HEK293 (cell line): ENCODE data around the gene CCDC32.

Experiments
- CTCF ChIA-PET: fragments of 350-600 bp; formaldehyde crosslinking; extraction: SDS; loops from one replicate; lab custom pipeline; 2021; ENCODE audit warnings: antibody characterized with exemption; lab: Yijun Ruan, JAX
- POLR2A ChIA-PET: fragments of 300-600 bp; formaldehyde crosslinking; extraction: SDS; loops from one replicate; lab custom pipeline; 2020; ENCODE audit warnings: antibody characterized with exemption, inconsistent platforms; lab: Yijun Ruan, JAX
- H3K27ac ChIP-seq: fragments of 200-500 bp; sonication (Bioruptor generic); 2 replicates; pipeline ENCODE4 v1.5.1; 2014; ENCODE audit warnings: low read depth, low read length, control low read depth, inconsistent platforms; ENCODE audit errors: extremely low read depth
- H3K36me3 ChIP-seq, 2 experiments: fragments of 200-500 bp in 1 of 2; sonication (Bioruptor generic) in 1 of 2; 1 replicate in 1 of 2; 2 replicates in 1 of 2; pipeline ENCODE4 v1.5.1; 2014 to 2017; ENCODE audit warnings: inconsistent platforms in 2 of 2, low read length in 2 of 2; ENCODE audit not compliant: control insufficient read depth in 2 of 2, insufficient read depth in 1 of 2
- H3K4me1 ChIP-seq: fragments of 200-500 bp; sonication (Bioruptor generic); 2 replicates; pipeline ENCODE4 v1.5.1; 2014; ENCODE audit warnings: mild to moderate bottlenecking, low read length, inconsistent platforms; ENCODE audit not compliant: control insufficient read depth, insufficient read depth
- H3K4me3 ChIP-seq: 2 replicates; pipeline ENCODE4 v1.5.1; 2011; ENCODE audit warnings: low read depth, mild to moderate bottlenecking, control low read depth, low read length, moderate library complexity
- H3K9me3 ChIP-seq: fragments of 200-500 bp; sonication (Bioruptor generic); 2 replicates; pipeline ENCODE4 v1.5.1; 2014; ENCODE audit warnings: low read depth, low read length, inconsistent platforms; ENCODE audit not compliant: control insufficient read depth, insufficient read depth
- BCL6B ChIP-seq: fragments of 450-650 bp; formaldehyde crosslinking; IDR thresholded peaks from 2 replicates; pipeline ENCODE4 v1.5.1; 2017; ENCODE audit warnings: missing biosample characterization, missing genetic modification characterization
- KLF16 ChIP-seq: fragments of 450-650 bp; formaldehyde crosslinking; IDR thresholded peaks from 2 replicates; pipeline ENCODE4 v1.5.1; 2017; ENCODE audit warnings: missing biosample characterization, missing genetic modification characterization
- KLF7 ChIP-seq: fragments of 450-650 bp; formaldehyde crosslinking; IDR thresholded peaks from 2 replicates; pipeline ENCODE4 v1.5.1; 2016; ENCODE audit warnings: missing biosample characterization, missing genetic modification characterization, borderline replicate concordance
- KLF8 ChIP-seq: fragments of 450-650 bp; formaldehyde crosslinking; IDR thresholded peaks from 2 replicates; pipeline ENCODE4 v1.5.1; 2016; ENCODE audit warnings: missing biosample characterization, missing genetic modification characterization
- PRDM1 ChIP-seq: fragments of 450-650 bp; formaldehyde crosslinking; IDR thresholded peaks from 2 replicates; pipeline ENCODE4; 2016; ENCODE audit warnings: missing biosample characterization, missing genetic modification characterization
- SCRT1 ChIP-seq: fragments of 450-650 bp; formaldehyde crosslinking; IDR thresholded peaks from 2 replicates; pipeline ENCODE4 v1.5.1; 2016; ENCODE audit warnings: missing biosample characterization, missing genetic modification characterization, borderline replicate concordance
- SP7 ChIP-seq: fragments of 450-650 bp; formaldehyde crosslinking; IDR thresholded peaks from 2 replicates; pipeline ENCODE4 v1.5.1; 2016; ENCODE audit warnings: missing biosample characterization, missing genetic modification characterization
- TCF7L2 ChIP-seq: IDR thresholded peaks from 2 replicates; pipeline ENCODE4 v1.6.1; 2011; ENCODE audit warnings: low read depth, mild to moderate bottlenecking, inconsistent platforms, low read length, moderate library complexity, borderline replicate concordance
- ZNF146 ChIP-seq: fragments of 450-650 bp; formaldehyde crosslinking; IDR thresholded peaks from 2 replicates; pipeline ENCODE4 v1.5.1; 2016; ENCODE audit warnings: missing biosample characterization, missing genetic modification characterization
- ZNF157 ChIP-seq: fragments of 450-650 bp; formaldehyde crosslinking; IDR thresholded peaks from 2 replicates; pipeline ENCODE4 v1.5.1; 2016; ENCODE audit warnings: missing biosample characterization, missing genetic modification characterization
- ZNF19 ChIP-seq: fragments of 450-650 bp; formaldehyde crosslinking; IDR thresholded peaks from 2 replicates; pipeline ENCODE4; 2016; ENCODE audit warnings: missing biosample characterization, missing genetic modification characterization, low read depth
- ZNF239 ChIP-seq: fragments of 450-650 bp; formaldehyde crosslinking; IDR thresholded peaks from 2 replicates; pipeline ENCODE4 v1.5.1; 2016; ENCODE audit warnings: missing biosample characterization, missing genetic modification characterization
- ZNF266 ChIP-seq: fragments of 450-650 bp; formaldehyde crosslinking; IDR thresholded peaks from 2 replicates; pipeline ENCODE4 v1.5.1; 2016; ENCODE audit warnings: missing biosample characterization, missing genetic modification characterization, low read depth
- ZNF37A ChIP-seq: fragments of 450-650 bp; IDR thresholded peaks from 2 replicates; pipeline ENCODE4 v1.5.1; 2018; ENCODE audit warnings: missing biosample characterization, missing genetic modification characterization
- ZNF391 ChIP-seq: fragments of 450-650 bp; formaldehyde crosslinking; IDR thresholded peaks from 2 replicates; pipeline ENCODE4 v1.5.1; 2016; ENCODE audit warnings: low read depth, missing biosample characterization, missing genetic modification characterization, borderline replicate concordance
- ZNF423 ChIP-seq: fragments of 450-650 bp; formaldehyde crosslinking; IDR thresholded peaks from 2 replicates; pipeline ENCODE4 v1.5.1; 2016; ENCODE audit warnings: missing biosample characterization, missing genetic modification characterization
- ZNF510 ChIP-seq: fragments of 450-650 bp; formaldehyde crosslinking; IDR thresholded peaks from 2 replicates; pipeline ENCODE4 v1.5.1; 2018; ENCODE audit warnings: mild to moderate bottlenecking, missing genetic modification characterization, missing biosample characterization; ENCODE audit not compliant: insufficient replicate concordance
- ZNF580 ChIP-seq: fragments of 450-650 bp; formaldehyde crosslinking; IDR thresholded peaks from 2 replicates; pipeline ENCODE4 v1.5.1; 2016; ENCODE audit warnings: missing biosample characterization, missing genetic modification characterization
- ZNF623 ChIP-seq: fragments of 450-650 bp; formaldehyde crosslinking; IDR thresholded peaks from 2 replicates; pipeline ENCODE4 v1.5.1; 2016; ENCODE audit warnings: missing biosample characterization, missing genetic modification characterization
- ZNF629 ChIP-seq: fragments of 450-650 bp; formaldehyde crosslinking; IDR thresholded peaks from 2 replicates; pipeline ENCODE4 v1.5.1; 2017; ENCODE audit warnings: missing biosample characterization, missing genetic modification characterization
- ZNF837 ChIP-seq: fragments of 450-650 bp; formaldehyde crosslinking; IDR thresholded peaks from 2 replicates; pipeline ENCODE4 v1.5.1; 2016; ENCODE audit warnings: missing biosample characterization, missing genetic modification characterization
- TF ChIP-seq, protein P1 (sequence below): fragments of 450-650 bp; formaldehyde crosslinking; IDR thresholded peaks from 2 replicates; pipeline ENCODE4 v1.5.1; 2017; ENCODE audit warnings: missing biosample characterization, missing genetic modification characterization
- TF ChIP-seq, protein P2 (sequence below): fragments of 450-650 bp; formaldehyde crosslinking; IDR thresholded peaks from 2 replicates; pipeline ENCODE4 v1.5.1; 2017; ENCODE audit warnings: missing biosample characterization, missing genetic modification characterization

CCDC32 gene

GRCh38 chr15:40554161-40554525 is 10.7 kb downstream of the CCDC32 start:
- Histone ChIP-seq H3K36me3 (peaks cover 0 to 65% of the 10 kb centered on the region in 2 experiments; a peak in 2 of 3 replicates), H3K9me3 (no peaks in the 10 kb centered on the region), H3K4me3 (no peak overlapping the region), H3K4me1 (no peaks in the 10 kb centered on the region), H3K27ac (no peak overlapping the region)
- POLR2A ChIA-PET: no interaction called here
- TF ChIP-seq ZNF266: no peak
- no peak for TF ChIP-seq KLF16 (tag by site-specific recombination)
- TF ChIP-seq, protein P1, sequence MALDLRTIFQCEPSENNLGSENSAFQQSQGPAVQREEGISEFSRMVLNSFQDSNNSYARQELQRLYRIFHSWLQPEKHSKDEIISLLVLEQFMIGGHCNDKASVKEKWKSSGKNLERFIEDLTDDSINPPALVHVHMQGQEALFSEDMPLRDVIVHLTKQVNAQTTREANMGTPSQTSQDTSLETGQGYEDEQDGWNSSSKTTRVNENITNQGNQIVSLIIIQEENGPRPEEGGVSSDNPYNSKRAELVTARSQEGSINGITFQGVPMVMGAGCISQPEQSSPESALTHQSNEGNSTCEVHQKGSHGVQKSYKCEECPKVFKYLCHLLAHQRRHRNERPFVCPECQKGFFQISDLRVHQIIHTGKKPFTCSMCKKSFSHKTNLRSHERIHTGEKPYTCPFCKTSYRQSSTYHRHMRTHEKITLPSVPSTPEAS (tag by site-specific recombination): no peak
- TF ChIP-seq ZNF623 (tag by site-specific recombination): no peak
- no peak for TF ChIP-seq ZNF146 (tag by site-specific recombination)
- no peak for TF ChIP-seq KLF8
- no peak for TF ChIP-seq SCRT1 (tag by site-specific recombination)
- no peak for TF ChIP-seq TCF7L2
- no peak for TF ChIP-seq ZNF391 (tag by site-specific recombination)
- TF ChIP-seq BCL6B (tag by site-specific recombination): no peak
- TF ChIP-seq ZNF19 (tag by site-specific recombination): no peak
- no peak for TF ChIP-seq SP7 (tag by site-specific recombination)
- TF ChIP-seq, protein P2, sequence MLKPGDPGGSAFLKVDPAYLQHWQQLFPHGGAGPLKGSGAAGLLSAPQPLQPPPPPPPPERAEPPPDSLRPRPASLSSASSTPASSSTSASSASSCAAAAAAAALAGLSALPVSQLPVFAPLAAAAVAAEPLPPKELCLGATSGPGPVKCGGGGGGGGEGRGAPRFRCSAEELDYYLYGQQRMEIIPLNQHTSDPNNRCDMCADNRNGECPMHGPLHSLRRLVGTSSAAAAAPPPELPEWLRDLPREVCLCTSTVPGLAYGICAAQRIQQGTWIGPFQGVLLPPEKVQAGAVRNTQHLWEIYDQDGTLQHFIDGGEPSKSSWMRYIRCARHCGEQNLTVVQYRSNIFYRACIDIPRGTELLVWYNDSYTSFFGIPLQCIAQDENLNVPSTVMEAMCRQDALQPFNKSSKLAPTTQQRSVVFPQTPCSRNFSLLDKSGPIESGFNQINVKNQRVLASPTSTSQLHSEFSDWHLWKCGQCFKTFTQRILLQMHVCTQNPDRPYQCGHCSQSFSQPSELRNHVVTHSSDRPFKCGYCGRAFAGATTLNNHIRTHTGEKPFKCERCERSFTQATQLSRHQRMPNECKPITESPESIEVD (tag by site-specific recombination): no peak
- TF ChIP-seq PRDM1 (tag by site-specific recombination): no peak
- no peak for TF ChIP-seq ZNF510
- no peak for TF ChIP-seq ZNF580
- no peak for TF ChIP-seq ZNF629 (tag by site-specific recombination)
- no peak for TF ChIP-seq ZNF37A (tag by site-specific recombination)
- TF ChIP-seq ZNF837: no peak
- CTCF ChIA-PET: no interaction called here

DNA sequence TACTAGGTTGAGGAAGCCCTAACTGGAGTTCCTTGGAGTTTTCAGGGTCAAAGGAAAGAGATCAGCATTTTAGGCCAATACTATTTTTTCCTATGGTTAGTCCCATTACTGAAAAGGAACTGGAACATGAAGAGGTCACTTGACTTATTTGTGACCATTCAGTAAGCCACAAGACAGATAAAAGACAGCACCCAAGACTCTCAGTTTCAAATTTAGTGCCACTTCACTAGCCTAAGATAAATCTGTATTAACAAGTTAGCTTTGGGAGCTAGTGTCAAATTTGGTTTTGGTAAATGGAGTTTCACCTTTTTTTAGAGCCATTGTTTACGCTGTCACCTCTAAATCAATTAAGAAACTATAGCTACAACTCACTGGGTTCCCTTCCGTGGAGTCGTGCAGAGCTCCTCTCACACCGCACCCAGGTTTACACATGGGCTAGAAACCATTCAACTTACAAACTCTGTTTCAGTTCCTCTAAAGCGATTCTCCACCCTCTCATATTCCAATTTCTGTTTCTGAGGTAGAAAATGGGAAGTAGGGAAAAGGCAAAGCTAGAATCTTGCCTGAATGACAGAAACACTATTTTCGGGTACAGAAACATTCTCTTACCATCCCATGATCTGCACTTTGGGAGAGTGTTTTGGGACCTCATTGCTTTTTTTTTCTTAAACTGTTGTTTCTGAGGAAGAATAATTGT is 14.4 kb downstream of the CCDC32 start:
- Histone ChIP-seq H3K36me3 (peaks cover 0 to 57% of the 10 kb centered on the region in 2 experiments; a peak in 2 of 3 replicates), H3K4me3 (no peak overlapping the region), H3K4me1 (no peaks in the 10 kb centered on the region), H3K9me3 (no peaks in the 10 kb centered on the region), H3K27ac (no peak overlapping the region)
- POLR2A ChIA-PET: no interaction called here
- CTCF ChIA-PET: no interaction called here
- TF ChIP-seq KLF8 (no peak), ZNF157 (tag by site-specific recombination) (no peak), ZNF239 (tag by site-specific recombination) (no peak), ZNF423 (no peak), KLF7 (tag by site-specific recombination) (no peak), ZNF580 (no peak)
